Measurements from ENCODE around the gene HOXC12.

DNA sequence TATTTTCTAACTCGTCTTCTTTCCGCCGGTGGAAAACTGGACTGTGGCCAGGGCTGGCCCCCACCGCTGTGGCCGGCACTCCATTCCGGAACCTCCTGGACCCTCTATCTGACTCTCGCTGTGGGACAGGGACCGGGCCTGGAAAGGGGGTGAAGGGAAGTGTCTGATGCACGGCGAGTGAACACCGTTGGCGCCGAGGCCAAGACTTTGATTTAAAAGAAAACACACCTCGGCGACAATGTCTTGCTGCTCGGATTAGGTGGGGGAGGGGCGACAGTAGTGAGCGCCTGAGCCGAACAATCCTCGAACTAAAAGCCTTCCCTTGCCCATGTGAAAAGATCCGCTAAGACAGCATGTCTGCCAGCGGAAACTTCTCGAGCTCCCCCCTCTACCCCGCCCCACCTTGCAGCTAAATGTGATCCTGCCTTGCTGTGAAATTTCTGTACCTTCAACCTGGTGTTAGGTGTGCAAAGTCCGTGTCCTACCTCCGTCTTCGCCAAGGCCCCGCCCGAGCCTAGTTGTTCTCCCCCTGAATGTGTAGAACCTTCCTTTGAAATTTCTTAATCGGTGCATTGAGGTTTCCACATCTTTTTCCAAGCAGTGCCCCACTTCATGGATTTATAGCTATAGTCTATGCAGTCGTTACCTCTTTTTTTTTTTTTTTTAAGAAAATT is 20.9 kb downstream of the HOXC12 start:
- TF ChIP-seq CTCF (IDR thresholded peaks at IDR 0.05) (no peak), EZH2 (IDR thresholded peaks at IDR 0.05; ENCODE audit: borderline replicate concordance, insufficient read depth, low read depth, low read length, poor library complexity, severe bottlenecking) (no peak)
